Tibial nerve (tissue), 3 donors: ENCODE data around the gene PTGIS.

Source experiments
- POLR2A ChIP-seq, 2 donors: fragments of 450-650 bp; IDR thresholded peaks; one replicate each; pipeline ENCODE4 v1.6.1; 2017; ENCODE audit warnings: antibody characterized with exemption in 2 of 2, mild to moderate bottlenecking in 2 of 2, moderate library complexity in 2 of 2
- TF ChIP-seq, protein P1 (sequence below), 5 experiments: fragments of 200-600 bp in 3 of 5; fragments of 450-650 bp in 2 of 5; sonication (generic) in 3 of 5; IDR thresholded peaks; one replicate each; pipeline ENCODE4 v1.5.1; 2016 to 2019; ENCODE audit warnings: antibody characterized with exemption in 5 of 5, mild to moderate bottlenecking in 3 of 5, moderate library complexity in 2 of 5

DNA sequence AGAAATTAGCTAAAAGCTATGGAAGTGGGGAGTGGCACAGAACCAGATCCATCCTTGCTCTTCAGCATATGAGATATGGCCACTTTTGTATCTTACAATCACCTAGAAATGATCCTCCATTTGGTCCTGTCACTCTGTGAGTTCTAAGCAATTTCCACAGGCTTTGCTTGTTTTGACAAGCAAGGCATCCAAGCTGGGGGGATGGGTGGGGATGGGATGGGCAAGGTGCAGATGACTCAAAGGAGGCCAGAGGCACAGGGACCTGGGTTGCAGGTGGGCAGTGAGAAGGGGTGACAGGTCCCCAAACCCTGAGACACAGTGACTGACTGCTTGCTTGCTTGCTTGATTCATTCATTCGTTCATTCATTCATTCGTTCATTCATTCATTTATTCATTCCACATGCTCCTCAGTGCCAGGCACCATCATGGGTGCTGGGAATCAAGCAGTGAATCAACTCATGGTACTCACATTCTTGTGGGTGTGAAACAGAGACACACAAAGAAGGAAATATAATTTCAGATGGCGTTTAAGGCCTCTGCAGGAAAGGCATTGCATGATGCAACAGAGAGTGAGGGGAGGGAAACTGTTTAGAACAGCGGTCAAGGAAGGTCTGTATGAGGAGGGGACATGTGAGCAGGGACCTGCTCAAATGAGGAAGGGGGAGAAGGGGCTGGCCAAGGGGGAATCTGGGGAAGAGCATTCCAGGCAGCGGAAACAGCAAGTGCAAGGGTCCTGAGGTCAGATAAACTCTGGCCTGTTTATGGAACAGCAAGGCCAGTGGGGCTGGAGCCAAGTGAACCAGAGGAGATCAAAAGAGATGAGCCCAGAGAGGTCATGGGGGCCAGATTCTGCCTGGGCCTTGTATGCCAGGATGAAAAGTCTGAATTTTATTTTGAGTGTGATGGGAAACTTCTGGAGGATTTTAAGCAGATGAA is 88.9 kb downstream of the PTGIS start:
- TF ChIP-seq, protein P1, sequence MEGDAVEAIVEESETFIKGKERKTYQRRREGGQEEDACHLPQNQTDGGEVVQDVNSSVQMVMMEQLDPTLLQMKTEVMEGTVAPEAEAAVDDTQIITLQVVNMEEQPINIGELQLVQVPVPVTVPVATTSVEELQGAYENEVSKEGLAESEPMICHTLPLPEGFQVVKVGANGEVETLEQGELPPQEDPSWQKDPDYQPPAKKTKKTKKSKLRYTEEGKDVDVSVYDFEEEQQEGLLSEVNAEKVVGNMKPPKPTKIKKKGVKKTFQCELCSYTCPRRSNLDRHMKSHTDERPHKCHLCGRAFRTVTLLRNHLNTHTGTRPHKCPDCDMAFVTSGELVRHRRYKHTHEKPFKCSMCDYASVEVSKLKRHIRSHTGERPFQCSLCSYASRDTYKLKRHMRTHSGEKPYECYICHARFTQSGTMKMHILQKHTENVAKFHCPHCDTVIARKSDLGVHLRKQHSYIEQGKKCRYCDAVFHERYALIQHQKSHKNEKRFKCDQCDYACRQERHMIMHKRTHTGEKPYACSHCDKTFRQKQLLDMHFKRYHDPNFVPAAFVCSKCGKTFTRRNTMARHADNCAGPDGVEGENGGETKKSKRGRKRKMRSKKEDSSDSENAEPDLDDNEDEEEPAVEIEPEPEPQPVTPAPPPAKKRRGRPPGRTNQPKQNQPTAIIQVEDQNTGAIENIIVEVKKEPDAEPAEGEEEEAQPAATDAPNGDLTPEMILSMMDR (IDR thresholded peaks at IDR 0.05): no peak
- TF ChIP-seq POLR2A (IDR thresholded peaks at IDR 0.05): no peak
